GM19025 (cell line): ENCODE results near the gene DYNLRB1.
"Not testable (repeated sequence)": the region's sequence is repeated elsewhere in the genome, so short reads cannot be mapped to it uniquely, and the experiment has no call there.

Source experiments
- ATAC-seq: cut with Tn5 transposase; IDR thresholded peaks from one replicate; pipeline ENCODE4 v1.9.1; 2021; ENCODE audit warnings: mild to moderate bottlenecking, low read depth, moderate library complexity; ENCODE audit not compliant: unreplicated experiment

The DYNLRB1 gene

GRCh38 chr20:34510575-34510974 is 5.6 kb upstream of the DYNLRB1 start:
- no peak for ATAC-seq

GRCh38 chr20:34511891-34512265 is 4.3 kb upstream of the DYNLRB1 start:
- ATAC-seq = no peak

GRCh38 chr20:34512266-34512954 is 3.8 kb upstream of the DYNLRB1 start:
- ATAC-seq = no peak

GRCh38 chr20:34512955-34513419 is 3.2 kb upstream of the DYNLRB1 start:
- no peak for ATAC-seq

GRCh38 chr20:34514034-34514433 is 2.2 kb upstream of the DYNLRB1 start:
- ATAC-seq = not testable (repeated sequence)

- no peak for ATAC-seq
Observed at GRCh38 chr20:34514897-34515483, 1.2 kb upstream of the DYNLRB1 start.

DNA sequence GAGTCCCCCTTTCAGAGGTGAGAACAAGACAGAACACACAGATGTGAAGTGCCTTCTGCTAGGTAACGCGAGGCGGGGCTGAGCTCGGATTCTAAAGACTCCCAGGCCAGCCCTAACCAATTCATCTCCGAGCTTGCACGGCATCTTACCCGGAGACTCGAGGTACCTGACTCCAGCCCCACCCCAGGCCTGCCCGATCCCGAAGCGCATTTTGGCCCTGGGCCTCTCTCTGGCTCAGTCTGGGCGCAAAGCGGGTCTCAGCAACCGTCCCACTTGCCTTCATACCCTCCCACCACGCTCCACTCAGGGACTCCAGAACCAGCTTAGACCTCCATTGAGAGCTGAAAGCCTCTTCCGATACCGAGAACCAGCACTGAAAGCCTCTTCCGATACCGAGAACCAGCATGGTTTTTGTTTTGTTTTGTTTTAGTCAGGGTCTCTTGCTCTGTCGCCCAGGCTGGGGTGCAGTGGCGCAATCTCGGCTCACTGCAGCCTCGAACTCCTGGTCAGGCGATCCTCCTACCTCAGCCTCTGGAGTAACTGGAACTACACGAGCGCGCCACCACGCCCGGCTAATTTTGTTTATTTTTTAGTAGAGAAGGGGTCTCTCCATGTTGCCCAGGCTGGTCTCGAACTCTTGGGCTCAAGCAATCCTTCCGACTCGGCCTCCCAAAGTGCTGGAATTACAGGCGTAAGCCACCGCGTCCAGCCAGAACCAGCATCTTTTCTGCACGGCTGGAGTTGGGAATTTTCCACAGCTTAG is 557 bp upstream of the DYNLRB1 start:
- ATAC-seq = peak; percentile 54

DNA sequence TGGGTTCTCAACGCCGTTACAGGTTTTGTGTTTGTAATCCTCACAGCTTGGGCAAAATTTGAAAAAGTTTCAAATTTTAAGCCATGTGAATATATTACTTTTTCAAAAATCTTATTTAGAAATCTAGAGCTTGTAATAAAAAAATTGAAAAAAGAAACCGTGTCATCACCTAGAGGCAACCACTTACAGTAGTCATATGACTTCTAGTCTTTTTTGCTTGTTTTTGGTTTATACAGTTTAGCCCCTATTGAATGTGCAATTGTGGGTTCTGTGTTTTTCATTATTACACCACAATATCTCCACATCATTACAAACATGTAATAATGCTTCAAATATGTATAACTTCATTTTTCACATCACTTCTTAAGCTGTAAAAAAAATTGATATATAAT is 888 bp downstream of the DYNLRB1 start:
- no peak for ATAC-seq

- not testable (repeated sequence) for ATAC-seq
Observed at GRCh38 chr20:34518863-34519262, 2.6 kb downstream of the DYNLRB1 start.

GRCh38 chr20:34519841-34520240 is 3.6 kb downstream of the DYNLRB1 start:
- not testable (repeated sequence) for ATAC-seq

DNA sequence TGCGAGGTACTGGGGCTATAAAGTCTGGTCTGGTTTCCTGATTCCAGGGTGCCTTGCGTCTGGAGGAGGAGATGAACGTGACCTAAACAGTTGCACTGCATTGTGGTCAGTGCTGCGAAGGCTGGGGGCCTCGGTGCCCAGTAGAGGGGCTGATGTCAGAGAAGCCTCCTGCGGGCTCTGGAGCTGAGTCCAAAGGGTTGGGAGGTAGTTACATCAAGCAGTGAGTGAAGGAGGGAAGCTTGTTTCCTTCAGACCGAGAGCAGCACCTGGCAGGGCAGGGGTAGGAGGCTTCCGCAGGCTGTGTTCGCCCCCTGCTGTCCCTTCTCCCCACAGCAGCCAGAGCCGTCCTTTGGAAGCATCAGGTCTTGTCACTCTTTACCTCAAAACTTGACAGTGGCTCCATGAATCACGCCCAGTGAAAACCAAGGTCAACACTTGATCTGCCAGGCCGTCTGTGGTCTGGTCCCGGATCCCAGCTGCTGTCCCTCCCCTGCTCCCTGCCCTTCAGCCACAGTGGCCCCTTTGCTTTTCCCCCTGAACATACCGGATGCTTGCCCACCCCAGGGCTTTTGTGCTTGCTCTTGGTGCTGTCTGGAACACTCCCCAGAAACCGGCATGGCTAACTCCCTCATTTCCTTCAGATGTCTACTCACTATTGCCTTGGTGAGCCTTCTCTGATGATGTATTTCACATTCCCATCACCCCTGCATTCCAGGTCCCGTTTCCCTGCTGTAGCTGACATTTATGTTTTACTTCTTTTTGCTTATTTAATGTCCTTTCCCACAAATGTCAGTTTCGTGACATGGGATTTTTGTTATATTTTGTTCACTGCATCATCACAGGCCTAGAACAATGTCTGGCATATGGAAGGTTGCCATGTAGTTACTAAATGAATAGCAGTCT is 7.0 kb downstream of the DYNLRB1 start:
- ATAC-seq = no peak

- ATAC-seq = no peak
Observed at GRCh38 chr20:34524426-34524825, 8.2 kb downstream of the DYNLRB1 start.

GRCh38 chr20:34525342-34525708 is 9.1 kb downstream of the DYNLRB1 start:
- no peak for ATAC-seq

- no peak for ATAC-seq
Observed at GRCh38 chr20:34525709-34526416, 9.6 kb downstream of the DYNLRB1 start.

GRCh38 chr20:34526466-34526865 is 10.2 kb downstream of the DYNLRB1 start:
- ATAC-seq = no peak

DNA sequence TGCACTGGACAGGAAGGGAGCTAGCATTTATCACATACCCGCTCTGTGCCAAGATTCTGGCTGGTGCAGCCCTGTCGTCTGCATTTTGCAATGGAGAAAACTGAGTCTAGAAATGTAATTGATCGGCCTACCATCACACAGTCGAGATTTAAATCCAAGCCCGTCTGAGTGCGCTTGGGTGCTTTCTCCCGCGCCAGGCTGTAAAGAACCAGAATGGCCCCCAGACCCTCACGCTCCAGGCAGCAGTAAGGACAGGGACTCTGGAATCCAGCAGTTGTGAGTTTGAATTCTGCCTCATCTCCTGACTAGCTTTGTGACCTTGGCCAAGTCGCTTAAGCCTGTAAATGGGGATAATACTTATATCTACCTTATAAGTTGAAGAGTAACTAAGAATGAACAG is 10.8 kb downstream of the DYNLRB1 start:
- ATAC-seq = no peak

- no peak for ATAC-seq
Observed at GRCh38 chr20:34528921-34529297, 12.7 kb downstream of the DYNLRB1 start.

GRCh38 chr20:34529742-34530141 is 13.5 kb downstream of the DYNLRB1 start:
- no peak for ATAC-seq

- no peak for ATAC-seq
Observed at GRCh38 chr20:34530342-34530741, 14.1 kb downstream of the DYNLRB1 start.

- no peak for ATAC-seq
Observed at GRCh38 chr20:34531608-34532265, 15.5 kb downstream of the DYNLRB1 start.
